ENCODE data around the gene CCDC184. TPM values are rescaled to one million over a fixed set of nuclear protein-coding genes. Genes with fewer than 3 reads are reported as not detected.
A peak's percentile ranks its signal among the peaks of the same experiment; 100 is the strongest.

Gene CCDC184
- total RNA-seq (ENCODE audit: unreplicated experiment), result 13.3 TPM
- long read RNA-seq, transcript CCDC184-201 (1 exons, 2,343 nt), result major isoform, 6 of 6 reads
- long read RNA-seq, partial matches to known transcripts, result 0 of 6 reads
- long read RNA-seq, other reads (novel, unspliced or antisense), result 0 of 6 reads

- peaks cover 34% of the 10 kb centered on the region for H3K27me3 Mint-ChIP-seq (ENCODE audit: unreplicated experiment)
- H3K4me3 Mint-ChIP-seq (ENCODE audit: unreplicated experiment), result peak within 1 kb of the TSS; percentile 91
- peak; percentile 58 for DNase-seq (ENCODE audit: low spot score)
- no peak for TF ChIP-seq CTCF (IDR thresholded peaks at IDR 0.05; ENCODE audit: unreplicated experiment)
- H3K27ac Mint-ChIP-seq (ENCODE audit: unreplicated experiment), result peak within 1 kb of the TSS; percentile 86
- H3K9me3 Mint-ChIP-seq (ENCODE audit: unreplicated experiment), result no peaks in the 10 kb centered on the region
- peaks cover 3% of the 10 kb centered on the region for H3K36me3 Mint-ChIP-seq (ENCODE audit: low read depth, unreplicated experiment)
- H3K4me1 Mint-ChIP-seq (ENCODE audit: unreplicated experiment), result peaks cover 22% of the 10 kb centered on the region
Measured at GRCh38 chr12:48183091-48183875, at the start of gene CCDC184. CCDC184 (plus strand) TSS chr12:48183644; CDS start chr12:48184123, 479 bp downstream.

GRCh38 chr12:48135027-48135426 lies 48.4 kb upstream of the CCDC184 start:
- Mint-ChIP-seq H3K4me1 (ENCODE audit: unreplicated experiment) (no peaks in the 10 kb centered on the region), H3K36me3 (ENCODE audit: low read depth, unreplicated experiment) (peaks cover 48% of the 10 kb centered on the region), H3K9me3 (ENCODE audit: unreplicated experiment) (no peaks in the 10 kb centered on the region), H3K27me3 (ENCODE audit: unreplicated experiment) (peaks cover 6% of the 10 kb centered on the region), H3K27ac (ENCODE audit: unreplicated experiment) (no peak overlapping the region), H3K4me3 (ENCODE audit: unreplicated experiment) (peak overlapping the region; percentile 53)
- DNase-seq (ENCODE audit: low spot score), result no peak
- no peak for TF ChIP-seq CTCF (IDR thresholded peaks at IDR 0.05; ENCODE audit: unreplicated experiment)

GRCh38 chr12:48142818-48143674 lies 40.4 kb upstream of the CCDC184 start:
- no peak for TF ChIP-seq CTCF (IDR thresholded peaks at IDR 0.05; ENCODE audit: unreplicated experiment)
- peak overlapping the region; percentile 21 for H3K4me3 Mint-ChIP-seq (ENCODE audit: unreplicated experiment)
- H3K27me3 Mint-ChIP-seq (ENCODE audit: unreplicated experiment), result peaks cover 4% of the 10 kb centered on the region
- H3K4me1 Mint-ChIP-seq (ENCODE audit: unreplicated experiment), result peaks cover 7% of the 10 kb centered on the region
- no peaks in the 10 kb centered on the region for H3K9me3 Mint-ChIP-seq (ENCODE audit: unreplicated experiment)
- peaks cover 43% of the 10 kb centered on the region for H3K36me3 Mint-ChIP-seq (ENCODE audit: low read depth, unreplicated experiment)
- no peak for DNase-seq (ENCODE audit: low spot score)
- no peak overlapping the region for H3K27ac Mint-ChIP-seq (ENCODE audit: unreplicated experiment)

DNA sequence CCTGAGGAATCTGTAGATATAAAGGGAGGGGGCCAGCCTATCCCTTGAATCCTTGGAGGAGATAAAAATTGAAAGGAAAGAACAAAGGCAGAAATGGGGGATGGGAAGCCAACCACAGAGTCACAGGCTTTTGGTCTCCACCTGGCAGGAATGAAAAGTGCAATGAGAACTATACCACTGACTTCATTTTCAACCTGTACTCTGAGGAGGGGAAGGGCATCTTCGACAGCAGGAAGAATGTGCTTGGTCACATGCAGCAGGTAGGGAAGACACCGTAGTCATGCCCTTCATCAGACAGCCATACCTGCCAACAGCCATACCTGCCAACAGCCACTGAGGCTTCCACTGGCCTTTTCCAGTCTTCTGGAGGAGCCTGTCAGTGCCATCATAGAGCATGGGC lies 39.5 kb upstream of the CCDC184 start:
- H3K4me1 Mint-ChIP-seq (ENCODE audit: unreplicated experiment), result peaks cover 7% of the 10 kb centered on the region
- no peak for DNase-seq (ENCODE audit: low spot score)
- H3K27me3 Mint-ChIP-seq (ENCODE audit: unreplicated experiment), result peaks cover 4% of the 10 kb centered on the region
- H3K4me3 Mint-ChIP-seq (ENCODE audit: unreplicated experiment), result no peak overlapping the region
- no peaks in the 10 kb centered on the region for H3K9me3 Mint-ChIP-seq (ENCODE audit: unreplicated experiment)
- TF ChIP-seq CTCF (IDR thresholded peaks at IDR 0.05; ENCODE audit: unreplicated experiment), result no peak
- H3K27ac Mint-ChIP-seq (ENCODE audit: unreplicated experiment), result no peak overlapping the region
- peaks cover 44% of the 10 kb centered on the region for H3K36me3 Mint-ChIP-seq (ENCODE audit: low read depth, unreplicated experiment)
